GM12872 (cell line): Measurements from ENCODE around the gene LCN2.
A peak's percentile ranks its signal among the peaks of the same experiment; 100 is the strongest.

Experiments used
- CTCF ChIP-seq: IDR thresholded peaks from 3 replicates; pipeline ENCODE4 v1.5.1; 2011; ENCODE audit warnings: low read depth, mild to moderate bottlenecking, low read length, moderate library complexity; ENCODE audit not compliant: insufficient read depth

The LCN2 gene

GRCh38 chr9:128125580-128126354, 23.5 kb upstream of the LCN2 start:
- no peak for TF ChIP-seq CTCF

- no peak for TF ChIP-seq CTCF
These were observed 21.7 kb upstream of the LCN2 start, which contains the start of gene PTGES2 for GRCh38 chr9:128127568-128127989. TSS of gene PTGES2 (minus strand) at chr9:128127729. CDS start at chr9:128127717, 12 bp downstream.

GRCh38 chr9:128127990-128128835, 21.0 kb upstream of the LCN2 start:
- no peak for TF ChIP-seq CTCF

GRCh38 chr9:128128836-128129590, 20.2 kb upstream of the LCN2 start:
- no peak for TF ChIP-seq CTCF

- peak; percentile 20; the same call in 1 of the 3 replicates for TF ChIP-seq CTCF
These were observed 19.2 kb upstream of the LCN2 start for GRCh38 chr9:128129976-128130590.

GRCh38 chr9:128136816-128137793, 12.1 kb upstream of the LCN2 start:
- TF ChIP-seq CTCF: no peak
